Mammary epithelial cell (primary cell): ENCODE measurements around the gene MYO7B.

Source experiments
- EZH2 ChIP-seq: IDR thresholded peaks from 2 replicates; pipeline ENCODE4 v1.6.1; 2012; ENCODE audit warnings: low read length, inconsistent platforms, borderline replicate concordance
- TF ChIP-seq, protein P1 (sequence below), 2 donors: IDR thresholded peaks in 1 of 2; conservative IDR thresholded peaks in 1 of 2; 2 replicates each; pipeline ENCODE4 v1.5.1; 2011 to 2012; ENCODE audit warnings: inconsistent platforms in 2 of 2, low read length in 2 of 2, mild to moderate bottlenecking in 2 of 2, control low read depth in 1 of 2, low read depth in 1 of 2; ENCODE audit not compliant: insufficient read depth in 1 of 2; ENCODE audit errors: extremely low read depth in 1 of 2

DNA sequence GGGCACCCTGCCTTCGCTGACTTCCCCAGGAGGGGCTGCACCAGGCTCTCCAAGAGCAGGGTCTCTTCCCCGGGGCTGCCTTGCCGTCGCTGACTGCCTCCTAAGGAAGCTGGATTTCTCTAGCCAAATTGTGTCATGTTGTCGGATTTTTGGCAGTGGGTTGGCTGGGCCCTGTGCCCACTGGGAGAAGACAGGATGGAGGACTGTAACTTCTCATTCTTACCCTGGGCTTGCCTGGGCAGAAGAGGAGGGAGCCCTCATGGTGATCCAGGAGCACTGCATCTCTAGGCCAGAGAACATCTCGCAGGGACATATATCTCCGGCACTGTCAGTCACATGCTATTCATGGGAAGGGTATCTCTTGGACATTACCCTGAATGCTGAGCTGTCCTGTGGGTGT, 6.3 kb downstream of the MYO7B start:
- TF ChIP-seq, protein P1, sequence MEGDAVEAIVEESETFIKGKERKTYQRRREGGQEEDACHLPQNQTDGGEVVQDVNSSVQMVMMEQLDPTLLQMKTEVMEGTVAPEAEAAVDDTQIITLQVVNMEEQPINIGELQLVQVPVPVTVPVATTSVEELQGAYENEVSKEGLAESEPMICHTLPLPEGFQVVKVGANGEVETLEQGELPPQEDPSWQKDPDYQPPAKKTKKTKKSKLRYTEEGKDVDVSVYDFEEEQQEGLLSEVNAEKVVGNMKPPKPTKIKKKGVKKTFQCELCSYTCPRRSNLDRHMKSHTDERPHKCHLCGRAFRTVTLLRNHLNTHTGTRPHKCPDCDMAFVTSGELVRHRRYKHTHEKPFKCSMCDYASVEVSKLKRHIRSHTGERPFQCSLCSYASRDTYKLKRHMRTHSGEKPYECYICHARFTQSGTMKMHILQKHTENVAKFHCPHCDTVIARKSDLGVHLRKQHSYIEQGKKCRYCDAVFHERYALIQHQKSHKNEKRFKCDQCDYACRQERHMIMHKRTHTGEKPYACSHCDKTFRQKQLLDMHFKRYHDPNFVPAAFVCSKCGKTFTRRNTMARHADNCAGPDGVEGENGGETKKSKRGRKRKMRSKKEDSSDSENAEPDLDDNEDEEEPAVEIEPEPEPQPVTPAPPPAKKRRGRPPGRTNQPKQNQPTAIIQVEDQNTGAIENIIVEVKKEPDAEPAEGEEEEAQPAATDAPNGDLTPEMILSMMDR (conservative IDR thresholded peaks at IDR 0.05 in 1 of 2, IDR thresholded peaks at IDR 0.05 in 1 of 2; ENCODE audit: extremely low read depth in 1 of 2, insufficient read depth in 1 of 2, low read depth in 1 of 2, low read length in 2 of 2): no peak
- no peak for TF ChIP-seq EZH2
